GM19239 (cell line): Measurements from ENCODE around the gene STK32C.
"Not testable (repeated sequence)": the region's sequence is repeated elsewhere in the genome, so short reads cannot be mapped to it uniquely, and the experiment has no call there.

ENCODE experiments used
- DNase-seq: peaks from one replicate; pipeline ENCODE4 v3.0.0; 2011; ENCODE audit warnings: low spot score; ENCODE audit not compliant: insufficient read length
- FAIRE-seq: peaks from 2 replicates; lab custom pipeline; 2011; peaks lifted over from hg19 to GRCh38; lab: Jason Lieb, UNC

The STK32C gene

DNA sequence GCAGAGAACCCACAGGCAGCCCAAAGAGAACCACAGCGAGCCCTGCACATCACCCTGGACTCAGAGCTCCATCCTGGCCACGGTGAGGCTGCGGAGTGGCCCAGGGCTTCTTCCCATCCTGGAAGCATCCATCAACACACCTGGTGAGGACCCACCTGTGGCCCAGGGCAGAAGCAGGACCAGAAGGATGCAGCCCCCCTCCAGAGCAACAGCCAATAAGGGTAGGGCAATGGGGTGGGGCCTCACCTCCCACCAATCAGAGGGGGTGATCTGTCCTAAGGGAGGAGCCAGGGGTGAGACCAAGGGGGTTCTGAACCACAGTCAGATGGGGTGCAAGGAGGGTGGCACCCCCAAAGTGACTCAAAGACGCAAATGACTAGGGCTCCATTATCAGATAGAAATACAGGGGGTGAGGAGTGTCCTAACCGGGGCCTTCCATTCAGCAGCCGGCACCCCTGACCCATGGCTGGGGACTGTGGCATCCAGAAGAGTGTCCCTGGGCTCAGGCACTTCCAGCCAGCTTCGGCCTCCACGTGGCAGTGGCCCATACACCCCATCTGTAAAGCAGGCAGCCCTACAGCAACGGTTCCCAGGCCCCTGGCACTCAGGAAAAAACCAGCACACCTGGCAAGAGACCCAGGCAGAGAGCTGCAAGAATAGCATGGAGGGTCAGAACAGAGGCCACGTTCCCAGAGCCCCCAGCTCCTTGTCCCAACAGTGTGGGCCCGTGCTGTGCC lies 36.9 kb downstream of the STK32C start:
- FAIRE-seq (no peak), DNase-seq (no peak)

GRCh38 chr10:132270256-132270655 lies 37.5 kb downstream of the STK32C start:
- DNase-seq (no peak), FAIRE-seq (no peak)

DNA sequence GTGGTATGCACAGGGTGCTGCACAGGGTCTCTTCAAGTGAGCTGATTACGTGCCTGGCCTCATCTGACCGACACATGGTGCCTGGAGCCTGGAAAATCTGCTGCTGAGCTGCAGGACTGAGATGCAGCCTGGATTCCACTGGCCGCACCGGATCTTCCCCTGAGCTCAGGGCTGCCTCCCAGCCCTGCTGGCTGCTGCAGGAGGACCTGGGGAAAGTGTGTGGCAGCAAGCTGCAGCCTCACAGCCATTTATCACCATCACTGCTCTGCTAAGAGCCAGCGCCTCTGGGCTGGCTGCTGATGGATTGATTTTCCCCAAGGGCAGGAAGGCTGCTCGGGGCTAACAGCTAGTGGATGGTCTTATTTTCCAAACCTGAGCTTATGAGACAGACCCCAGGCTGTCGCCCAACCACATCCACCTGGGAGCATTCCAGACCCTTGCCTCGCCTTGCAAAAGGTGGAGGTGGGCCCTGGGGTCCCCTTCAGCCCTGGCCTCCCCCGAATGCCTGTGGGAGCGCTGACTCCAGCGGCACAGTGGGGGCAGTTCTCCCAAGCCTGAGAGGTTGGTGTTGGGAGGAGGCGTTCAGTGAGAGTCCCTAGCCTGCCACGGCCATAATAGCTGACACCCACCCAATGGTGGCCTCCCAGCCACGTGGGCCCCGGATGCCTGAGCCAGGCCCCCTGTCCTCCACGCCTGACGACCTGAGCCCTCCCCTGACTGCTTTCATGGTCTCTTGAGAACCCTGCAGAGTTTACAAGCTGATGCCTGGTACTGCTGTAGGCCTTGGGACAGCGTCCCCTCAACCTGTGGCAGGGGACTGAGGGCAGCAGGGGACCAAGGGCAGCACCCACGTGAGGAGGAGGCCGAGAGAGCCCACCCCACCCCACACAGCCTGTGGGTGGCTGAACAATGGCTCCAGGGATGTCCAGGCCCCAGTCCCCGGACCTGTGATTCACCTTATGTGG lies 38.2 kb downstream of the STK32C start:
- FAIRE-seq (no peak), DNase-seq (no peak)

DNA sequence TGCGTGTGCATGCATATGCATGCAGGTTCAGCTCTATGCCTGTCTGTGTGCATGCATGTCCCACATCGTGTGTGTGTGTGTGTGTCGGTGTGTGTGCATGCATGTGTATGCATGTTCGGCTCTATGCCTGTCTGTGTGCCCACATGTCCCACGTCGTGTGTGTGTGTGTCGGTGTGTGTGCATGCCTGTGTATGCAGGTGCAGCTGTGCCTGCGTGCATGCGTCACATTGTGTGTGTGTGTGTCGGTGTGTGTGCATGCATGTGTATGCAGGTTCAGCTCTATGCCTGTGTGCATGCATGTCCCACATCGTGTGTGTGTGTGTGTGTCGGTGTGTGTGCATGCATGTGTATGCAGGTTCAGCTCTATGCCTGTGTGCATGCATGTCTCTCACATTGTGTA lies 39.8 kb downstream of the STK32C start:
- FAIRE-seq, DNase-seq: not testable (repeated sequence)

- FAIRE-seq (no peak), DNase-seq (no peak)
Observed at GRCh38 chr10:132266594-132267161, 41.1 kb downstream of the STK32C start.

DNA sequence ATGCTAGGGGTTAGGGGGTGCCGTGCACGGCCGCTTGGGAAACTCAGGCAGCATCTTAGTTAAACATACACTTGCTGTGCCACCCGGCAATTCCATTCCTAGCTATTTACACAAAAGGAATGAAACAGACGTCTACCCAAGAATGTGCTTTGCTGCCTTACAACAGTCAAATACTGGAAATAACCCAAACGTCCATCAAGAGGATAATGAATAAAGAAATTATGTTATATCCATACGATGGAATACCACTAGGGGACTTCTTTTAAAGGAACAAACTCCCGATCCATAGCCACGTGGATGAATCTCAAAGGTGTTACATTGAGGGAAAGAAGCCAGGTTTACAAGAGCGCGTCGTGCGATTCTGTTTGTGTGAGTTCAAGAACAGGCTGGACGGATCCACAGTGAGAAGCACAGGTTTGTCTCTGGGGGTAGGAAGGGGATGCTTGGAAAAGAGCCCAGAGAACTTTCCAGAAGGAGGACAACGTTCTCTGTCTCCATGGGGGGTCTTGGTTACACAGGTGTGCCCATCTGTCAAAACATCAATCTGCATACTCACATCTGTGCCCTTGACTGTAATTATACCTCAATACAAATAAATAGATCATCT lies 41.8 kb downstream of the STK32C start:
- FAIRE-seq (no peak), DNase-seq (no peak)

DNA sequence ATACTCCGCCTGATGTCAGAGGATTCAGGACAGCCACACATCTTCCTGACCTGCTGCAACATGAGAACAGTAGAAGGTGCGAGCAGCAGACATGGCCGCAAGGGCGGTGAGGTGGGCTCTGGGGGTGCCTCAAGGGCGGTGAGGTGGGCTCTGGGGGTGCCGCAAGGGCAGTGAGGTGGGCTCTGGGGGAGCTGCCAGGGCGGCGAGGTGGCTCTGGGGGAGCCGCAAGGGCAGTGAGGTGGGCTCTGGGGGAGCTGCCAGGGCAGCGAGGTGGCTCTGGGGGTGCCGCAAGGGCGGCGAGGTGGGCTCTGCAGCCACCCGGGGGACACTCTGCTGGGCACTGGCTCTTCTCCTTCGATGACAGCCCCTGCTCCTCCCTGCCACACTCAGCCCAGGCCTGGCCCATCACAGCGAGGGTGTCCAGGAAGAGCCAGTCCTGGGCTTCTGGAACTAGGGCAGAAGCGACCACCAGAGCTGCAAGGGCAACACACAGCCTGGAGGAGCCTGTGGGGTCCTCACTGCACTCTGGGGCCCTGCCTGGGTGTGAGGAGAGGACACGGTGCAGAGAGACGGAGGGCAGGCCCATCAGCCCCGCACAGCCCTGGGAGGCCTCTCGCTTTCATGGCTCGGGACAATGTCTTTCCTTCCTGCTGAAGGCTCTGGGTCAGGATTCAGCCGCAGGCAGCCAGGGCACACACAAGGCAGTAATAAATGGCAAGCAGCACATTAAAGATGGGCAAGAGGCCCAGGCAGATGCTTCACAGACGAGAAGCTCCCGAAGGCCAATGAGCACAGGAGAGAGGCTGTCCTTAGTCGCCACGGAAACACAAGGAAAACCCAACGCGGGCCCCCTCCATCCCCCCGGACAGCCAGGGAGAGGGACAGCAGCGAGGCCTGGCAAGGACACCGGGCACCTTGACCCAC lies 42.5 kb downstream of the STK32C start:
- FAIRE-seq: no peak
- no peak for DNase-seq

DNA sequence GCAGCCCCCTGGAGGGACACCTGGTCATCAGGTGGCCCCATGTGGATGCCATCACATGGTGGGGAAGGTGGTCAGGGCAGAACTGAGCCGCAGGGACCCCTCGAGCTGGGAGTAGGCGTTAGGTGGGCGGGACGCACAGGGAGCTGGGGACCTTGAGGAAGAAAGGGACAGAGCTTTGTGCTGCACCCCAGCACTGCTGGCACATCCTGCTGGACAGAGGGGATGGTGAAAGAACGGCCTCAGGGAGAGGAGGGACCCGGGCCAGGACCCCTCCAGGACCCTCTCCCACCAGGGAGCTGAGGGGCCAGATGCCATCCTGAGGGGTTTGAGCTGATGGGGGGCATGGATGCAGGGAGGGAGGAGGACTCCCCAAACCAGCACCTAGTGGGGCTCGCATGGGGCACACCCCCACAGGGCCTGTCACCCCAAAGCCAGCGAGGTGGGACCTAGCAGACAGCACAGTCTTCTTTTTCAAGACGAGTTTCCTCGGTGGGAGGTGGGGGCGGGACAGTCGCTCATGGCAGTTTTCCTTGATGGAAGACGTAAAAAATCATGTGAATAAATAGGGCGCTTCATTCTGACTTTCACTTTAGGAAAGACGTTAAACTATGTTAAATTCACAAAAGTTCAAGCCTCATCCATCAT lies 43.3 kb downstream of the STK32C start:
- FAIRE-seq (no peak), DNase-seq (no peak)

- DNase-seq: no peak
- no peak for FAIRE-seq
Observed at GRCh38 chr10:132263866-132264265, 43.9 kb downstream of the STK32C start.

GRCh38 chr10:132259702-132260482 lies 47.9 kb downstream of the STK32C start:
- FAIRE-seq (no peak), DNase-seq (no peak)

- FAIRE-seq (no peak), DNase-seq (no peak)
Observed at GRCh38 chr10:132258423-132258822, 49.3 kb downstream of the STK32C start.

GRCh38 chr10:132257907-132258306 lies 49.8 kb downstream of the STK32C start:
- no peak for FAIRE-seq

DNA sequence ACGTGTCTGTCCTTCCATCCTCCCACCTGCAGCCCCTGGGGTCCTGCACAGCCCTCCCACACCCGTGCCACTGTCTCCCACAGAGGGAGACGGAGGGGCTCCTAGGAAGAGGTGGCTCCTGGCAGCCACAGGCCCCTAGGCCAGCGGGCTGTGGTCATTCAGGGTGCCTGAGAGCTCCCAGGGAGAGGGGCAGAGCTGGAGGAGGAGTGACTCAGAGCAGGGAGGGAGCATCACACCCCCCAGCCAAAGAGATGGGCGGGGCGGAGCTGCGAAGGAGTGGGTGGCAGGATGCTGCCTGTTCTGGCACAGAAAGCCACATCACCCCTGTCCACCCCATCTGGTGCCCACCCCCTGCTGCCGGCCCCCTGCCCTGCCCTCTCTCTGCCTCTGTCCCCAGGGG lies 50.5 kb downstream of the STK32C start:
- no peak for DNase-seq
- FAIRE-seq: no peak

More at GRCh38 chr10:132257907-132258306, 49.8 kb downstream of the STK32C start:
- DNase-seq: no peak

DNA sequence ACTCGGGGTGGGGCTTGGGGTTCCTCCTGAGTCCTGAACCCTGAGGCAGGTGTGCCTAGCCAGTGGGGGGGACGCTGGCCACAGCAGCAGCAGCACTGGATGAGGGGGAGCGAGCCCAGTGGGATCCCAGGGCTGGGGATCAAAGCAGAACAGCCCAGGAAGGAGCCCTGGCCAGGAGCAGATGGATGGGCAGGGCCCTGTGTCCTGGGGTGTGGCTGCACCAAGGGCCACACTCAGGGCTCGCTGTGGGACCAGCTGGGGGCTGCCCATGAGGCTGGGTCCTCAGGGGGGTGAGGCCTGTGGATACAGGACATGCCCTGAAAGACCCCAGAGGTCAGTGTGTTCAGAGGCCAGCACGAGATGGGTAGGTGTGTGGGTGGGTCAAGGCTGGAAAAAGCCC lies 50.9 kb downstream of the STK32C start:
- no peak for FAIRE-seq
- DNase-seq: no peak

- no peak for FAIRE-seq
Observed at GRCh38 chr10:132255489-132256344, 52.0 kb downstream of the STK32C start.

GRCh38 chr10:132254841-132255240 lies 52.9 kb downstream of the STK32C start:
- DNase-seq (no peak), FAIRE-seq (no peak)

More at GRCh38 chr10:132255489-132256344, 52.0 kb downstream of the STK32C start:
- DNase-seq: no peak

DNA sequence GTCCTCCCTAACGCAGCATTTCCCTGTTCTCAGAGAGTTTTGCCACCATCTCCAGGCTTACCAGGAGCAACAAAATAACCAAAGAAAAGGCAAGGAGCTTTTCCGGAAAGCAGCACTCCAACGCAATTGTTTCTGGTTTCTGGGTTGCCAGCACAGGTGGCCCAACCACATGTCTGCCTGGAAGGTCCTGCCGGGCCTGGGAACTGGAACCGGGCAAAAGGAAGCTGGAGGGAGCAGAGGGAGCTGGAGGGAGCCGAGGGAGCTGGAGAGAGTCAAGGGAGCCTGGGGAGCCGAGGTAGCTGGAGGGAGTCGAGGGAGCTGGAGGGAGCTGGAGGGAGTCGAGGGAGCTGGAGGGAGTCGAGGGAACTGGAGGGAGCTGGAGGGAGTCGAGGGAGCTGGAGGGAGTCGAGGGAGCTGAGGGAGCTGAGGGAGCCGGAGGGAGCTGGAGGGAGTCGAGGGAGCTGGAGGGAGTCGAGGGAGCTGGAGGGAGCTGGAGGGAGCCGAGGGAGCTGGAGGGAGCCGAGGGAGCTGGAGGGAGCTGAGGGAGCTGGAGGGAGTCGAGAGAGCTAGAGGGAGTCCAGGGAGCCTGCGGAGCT lies 54.6 kb downstream of the STK32C start:
- no peak for DNase-seq
- FAIRE-seq: no peak
